H9 (cell line): Measurements from ENCODE around the gene TTC27. TPM values are rescaled to one million over a fixed set of nuclear protein-coding genes. Genes with fewer than 3 reads are reported as not detected.

Experiments
- DNase-seq: peaks from one replicate; pipeline ENCODE4 v3.0.0-alpha.2; 2017
- H2AFZ ChIP-seq: one replicate; pipeline ENCODE4 v1.6.1; 2013; ENCODE audit warnings: mild to moderate bottlenecking, low read length, control low read depth, moderate library complexity
- H2AK5ac ChIP-seq: 2 replicates; pipeline ENCODE4 v1.6.1; 2013; ENCODE audit warnings: low read length, control low read depth, mixed read lengths; ENCODE audit not compliant: insufficient read length
- H2BK120ac ChIP-seq: one replicate; pipeline ENCODE4 v1.6.1; 2013; ENCODE audit warnings: low read depth, mild to moderate bottlenecking, low read length, control low read depth, inconsistent platforms; ENCODE audit not compliant: poor library complexity, severe bottlenecking
- H2BK12ac ChIP-seq: 2 replicates; pipeline ENCODE4 v1.6.1; 2013; ENCODE audit warnings: low read length, control low read depth, mixed read lengths, low read depth; ENCODE audit not compliant: insufficient read length
- H2BK15ac ChIP-seq: 2 replicates; pipeline ENCODE4 v1.6.1; 2013; ENCODE audit warnings: low read depth, low read length, control low read depth
- H2BK20ac ChIP-seq: one replicate; pipeline ENCODE4 v1.6.1; 2013; ENCODE audit warnings: low read depth, mild to moderate bottlenecking, low read length, control low read depth, inconsistent platforms; ENCODE audit not compliant: poor library complexity, severe bottlenecking
- H2BK5ac ChIP-seq: 2 replicates; pipeline ENCODE4 v1.6.1; 2013; ENCODE audit warnings: low read length, control low read depth, mixed read lengths; ENCODE audit not compliant: insufficient read length
- H3K14ac ChIP-seq: 2 replicates; pipeline ENCODE4 v1.6.1; 2013; ENCODE audit warnings: low read length, control low read depth; ENCODE audit not compliant: insufficient read depth
- H3K18ac ChIP-seq: 2 replicates; pipeline ENCODE4 v1.6.1; 2013; ENCODE audit warnings: low read depth, mild to moderate bottlenecking, mixed read lengths, low read length, control low read depth; ENCODE audit not compliant: insufficient read length
- H3K23ac ChIP-seq: 2 replicates; pipeline ENCODE4 v1.6.1; 2013; ENCODE audit warnings: low read length, control low read depth, mixed read lengths, low read depth; ENCODE audit not compliant: insufficient read length
- H3K23me2 ChIP-seq: 2 replicates; pipeline ENCODE4 v1.6.1; 2013; ENCODE audit warnings: low read depth, mild to moderate bottlenecking, mixed read lengths, low read length, control low read depth; ENCODE audit not compliant: insufficient read length, poor library complexity, severe bottlenecking
- H3K27ac ChIP-seq: 2 replicates; pipeline ENCODE4 v1.5.1; 2013; ENCODE audit warnings: low read length, control low read depth, mixed read lengths, low read depth; ENCODE audit not compliant: insufficient read length
- H3K27me3 ChIP-seq: 2 replicates; pipeline ENCODE4 v1.6.1; 2013; ENCODE audit warnings: low read length, control low read depth, inconsistent platforms; ENCODE audit not compliant: insufficient read depth
- H3K4ac ChIP-seq: 2 replicates; pipeline ENCODE4 v1.6.1; 2013; ENCODE audit warnings: low read depth, mild to moderate bottlenecking, control low read depth, inconsistent platforms, low read length, moderate library complexity
- H3K4me1 ChIP-seq: 2 replicates; pipeline ENCODE4 v1.6.1; 2013; ENCODE audit warnings: low read length, control low read depth, inconsistent platforms; ENCODE audit not compliant: insufficient read depth
- H3K4me2 ChIP-seq: 2 replicates; pipeline ENCODE4 v1.6.1; 2013; ENCODE audit warnings: low read length, control low read depth, mixed read lengths; ENCODE audit not compliant: insufficient read length, insufficient read depth
- H3K56ac ChIP-seq: 2 replicates; pipeline ENCODE4 v1.6.1; 2013; ENCODE audit warnings: low read depth, mild to moderate bottlenecking, mixed read lengths, low read length, control low read depth; ENCODE audit not compliant: insufficient read length
- H3K79me1 ChIP-seq: 2 replicates; pipeline ENCODE4 v1.6.1; 2013; ENCODE audit warnings: low read depth, mild to moderate bottlenecking, moderate library complexity, low read length, control low read depth, inconsistent platforms; ENCODE audit not compliant: insufficient read depth, poor library complexity, severe bottlenecking
- H3K79me2 ChIP-seq: 2 replicates; pipeline ENCODE4 v1.6.1; 2013; ENCODE audit warnings: low read length, control low read depth, inconsistent platforms; ENCODE audit not compliant: insufficient read depth
- H3K9ac ChIP-seq: 2 replicates; pipeline ENCODE4 v1.6.1; 2013; ENCODE audit warnings: low read length, control low read depth, mixed read lengths; ENCODE audit not compliant: insufficient read length; ENCODE audit errors: extremely low read depth
- H3K9me3 ChIP-seq: one replicate; pipeline ENCODE4 v1.6.1; 2013; ENCODE audit warnings: low read depth, low read length, inconsistent platforms; ENCODE audit not compliant: control insufficient read depth
- H3T11ph ChIP-seq: one replicate; pipeline ENCODE4 v1.6.1; 2013; ENCODE audit warnings: mild to moderate bottlenecking, low read length, control low read depth, inconsistent platforms
- H4K20me1 ChIP-seq: one replicate; pipeline ENCODE4 v1.6.1; 2013; ENCODE audit not compliant: control insufficient read depth, insufficient read length, insufficient read depth
- H4K5ac ChIP-seq: 2 replicates; pipeline ENCODE4 v1.6.1; 2013; ENCODE audit warnings: low read depth, mild to moderate bottlenecking, mixed read lengths, low read length, control low read depth; ENCODE audit not compliant: insufficient read length
- H4K8ac ChIP-seq: replicated peaks from 2 replicates; pipeline ENCODE4 v1.6.1; 2013; ENCODE audit warnings: low read length, control low read depth, mixed read lengths, low read depth; ENCODE audit not compliant: insufficient read length
- H4K91ac ChIP-seq: 2 replicates; pipeline ENCODE4 v1.6.1; 2013; ENCODE audit warnings: low read depth, mild to moderate bottlenecking, moderate library complexity, mixed read lengths, low read length, control low read depth; ENCODE audit not compliant: insufficient read length
- H3K27ac Mint-ChIP-seq, 3 experiments: 2 replicates in 2 of 3; 3 replicates in 1 of 3; pipeline ENCODE4 v1.8.0; 2020 to 2021; ENCODE audit warnings: mixed read lengths in 3 of 3, mild to moderate bottlenecking in 1 of 3, moderate library complexity in 1 of 3
- H3K27me3 Mint-ChIP-seq: 2 replicates; pipeline ENCODE4 v1.8.0; 2021; ENCODE audit warnings: low read depth, mild to moderate bottlenecking, moderate library complexity, mixed read lengths
- H3K36me3 Mint-ChIP-seq, 3 experiments: 2 replicates in 2 of 3; 3 replicates in 1 of 3; pipeline ENCODE4 v1.8.0; 2020 to 2021; ENCODE audit warnings: low read depth in 3 of 3, mixed read lengths in 3 of 3; ENCODE audit not compliant: insufficient read depth in 1 of 3
- H3K4me1 Mint-ChIP-seq, 2 experiments: 2 replicates each; pipeline ENCODE4 v1.8.0; 2020; ENCODE audit warnings: mixed read lengths in 2 of 2
- H3K4me3 Mint-ChIP-seq, 2 experiments: 2 replicates in 1 of 2; 3 replicates in 1 of 2; pipeline ENCODE4 v1.8.0; 2020 to 2021; ENCODE audit warnings: mild to moderate bottlenecking in 2 of 2, mixed read lengths in 2 of 2, moderate library complexity in 1 of 2
- H3K9me3 Mint-ChIP-seq, 2 experiments: 2 replicates in 1 of 2; 3 replicates in 1 of 2; pipeline ENCODE4 v1.8.0; 2020; ENCODE audit warnings: mild to moderate bottlenecking in 2 of 2, mixed read lengths in 2 of 2, moderate library complexity in 1 of 2
- WGBS: extraction: QIAGEN DNeasy Blood & Tissue Kit; methylation state at CpG from one replicate; pipeline ENCODE4 v1.1.7; 2013; ENCODE audit warnings: missing lambda C conversion rate, low lambda C conversion rate, mixed read lengths; ENCODE audit not compliant: insufficient read length; ENCODE audit errors: extremely low coverage; 5-methylcytosine and 5-hydroxymethylcytosine counted together
- long read RNA-seq: library from polyadenylated mRNA; unstranded; transcript quantifications from one replicate; pipeline ENCODE4 v2.0.0, GENCODE V29; 2020
- total RNA-seq: library from RNA; stranded (reverse); gene quantifications from 2 replicates; pipeline ENCODE4 v1.2.1, GENCODE V29; 2021
- TF ChIP-seq, protein P1 (sequence below): fragments of 200-600 bp; sonication (generic); conservative IDR thresholded peaks from 3 replicates; pipeline ENCODE4 v1.8.0; 2021; ENCODE audit warnings: antibody characterized with exemption, mild to moderate bottlenecking

TTC27 gene
- 25.5 and 26.0 TPM in 2 replicates for total RNA-seq
- long read RNA-seq, transcript TTC27-201 (20 exons, 2,876 nt), result major isoform, 197 of 269 reads
- long read RNA-seq, partial matches to known transcripts, result 18 of 269 reads
- long read RNA-seq, other reads (novel, unspliced or antisense), result 54 of 269 reads

GRCh38 chr2:32627814-32628579 lies at the start of gene TTC27:
TTC27 (plus strand) TSS chr2:32628050; CDS start chr2:32628293, 243 bp downstream.
- no peak within 1 kb of the TSS for H3K56ac ChIP-seq
- peak within 1 kb of the TSS; percentile 93 for H2AFZ ChIP-seq
- H3K9me3 Mint-ChIP-seq, result no peaks in the 10 kb centered on the region
- H3K4me2 ChIP-seq, result peak within 1 kb of the TSS; percentile 48
- H3K23me2 ChIP-seq, result no peaks in the 10 kb centered on the region
- H2BK5ac ChIP-seq, result no peak within 1 kb of the TSS
- H3K9me3 ChIP-seq, result no peaks in the 10 kb centered on the region
- H3K4me1 Mint-ChIP-seq, result peaks cover 11 to 23% of the 10 kb centered on the region in 2 experiments
- TF ChIP-seq, protein P1, sequence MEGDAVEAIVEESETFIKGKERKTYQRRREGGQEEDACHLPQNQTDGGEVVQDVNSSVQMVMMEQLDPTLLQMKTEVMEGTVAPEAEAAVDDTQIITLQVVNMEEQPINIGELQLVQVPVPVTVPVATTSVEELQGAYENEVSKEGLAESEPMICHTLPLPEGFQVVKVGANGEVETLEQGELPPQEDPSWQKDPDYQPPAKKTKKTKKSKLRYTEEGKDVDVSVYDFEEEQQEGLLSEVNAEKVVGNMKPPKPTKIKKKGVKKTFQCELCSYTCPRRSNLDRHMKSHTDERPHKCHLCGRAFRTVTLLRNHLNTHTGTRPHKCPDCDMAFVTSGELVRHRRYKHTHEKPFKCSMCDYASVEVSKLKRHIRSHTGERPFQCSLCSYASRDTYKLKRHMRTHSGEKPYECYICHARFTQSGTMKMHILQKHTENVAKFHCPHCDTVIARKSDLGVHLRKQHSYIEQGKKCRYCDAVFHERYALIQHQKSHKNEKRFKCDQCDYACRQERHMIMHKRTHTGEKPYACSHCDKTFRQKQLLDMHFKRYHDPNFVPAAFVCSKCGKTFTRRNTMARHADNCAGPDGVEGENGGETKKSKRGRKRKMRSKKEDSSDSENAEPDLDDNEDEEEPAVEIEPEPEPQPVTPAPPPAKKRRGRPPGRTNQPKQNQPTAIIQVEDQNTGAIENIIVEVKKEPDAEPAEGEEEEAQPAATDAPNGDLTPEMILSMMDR, result no peak; the same call in 2 of the 3 replicates
- no CpG with 5 or more reads among the region's 39 CpGs for WGBS
- H3K4me3 Mint-ChIP-seq, result peak within 1 kb of the TSS; percentile 96 to 97
- no peak within 1 kb of the TSS for H3K27ac ChIP-seq
- H3K23ac ChIP-seq, result no peak within 1 kb of the TSS
- no peak within 1 kb of the TSS for H4K5ac ChIP-seq
- no peak within 1 kb of the TSS for H2BK120ac ChIP-seq
- peak; percentile 97 for DNase-seq
- H2BK20ac ChIP-seq, result no peak within 1 kb of the TSS
- H3K4me1 ChIP-seq, result no peaks in the 10 kb centered on the region
- H3K79me1 ChIP-seq, result no peaks in the 10 kb centered on the region
- no peaks in the 10 kb centered on the region for H3K27me3 ChIP-seq
- H2BK15ac ChIP-seq, result no peak within 1 kb of the TSS
- no peak within 1 kb of the TSS for H2AK5ac ChIP-seq
- H3K36me3 Mint-ChIP-seq, result peaks cover 0 to 18% (median 8%) of the 10 kb centered on the region in 3 experiments; a peak in 5 of 7 replicates
- H4K91ac ChIP-seq, result no peak within 1 kb of the TSS
- H3K18ac ChIP-seq, result peak within 1 kb of the TSS; percentile 43
- H3K79me2 ChIP-seq, result no peaks in the 10 kb centered on the region
- no peaks in the 10 kb centered on the region for H3K27me3 Mint-ChIP-seq
- peak within 1 kb of the TSS; percentile 84; the same call in 1 of the 2 replicates for H3K14ac ChIP-seq
- H3K27ac Mint-ChIP-seq, result peak within 1 kb of the TSS; percentile 97 to 99 (median 98)
- peak within 1 kb of the TSS; percentile 81 for H3K9ac ChIP-seq
- no peaks in the 10 kb centered on the region for H4K20me1 ChIP-seq
- no peak within 1 kb of the TSS for H3K4ac ChIP-seq
- no peak within 1 kb of the TSS for H2BK12ac ChIP-seq
- no peak within 1 kb of the TSS for H3T11ph ChIP-seq
- H4K8ac ChIP-seq, result no peak within 1 kb of the TSS
